ENCODE measurements around the gene IFNE. TPM values are rescaled to one million over a fixed set of nuclear protein-coding genes. Genes with fewer than 3 reads are reported as not detected.

Gene IFNE
- total and polyA plus RNA-seq, 7 donors, result not detected

GRCh38 chr9:21510806-21511205 lies 28.7 kb upstream of the IFNE start:
- Histone ChIP-seq H3K4me1 (peaks cover 0 to 3% (median 0%) of the 10 kb centered on the region in 4 donors), H3K27ac (no peak overlapping the region), H3K4me3 (no peak overlapping the region), H3K9me3 (no peaks in the 10 kb centered on the region), H3K27me3 (no peaks in the 10 kb centered on the region), H3K36me3 (no peaks in the 10 kb centered on the region)
- whole genome bisulfite sequencing, 2 donors, result 42 to 63% methylated on average over 1 of the region's 1 CpG
- TF ChIP-seq POLR2A (IDR thresholded peaks at IDR 0.05) (no peak), POLR2AphosphoS5 (IDR thresholded peaks at IDR 0.05) (no peak), CTCF (IDR thresholded peaks at IDR 0.05) (no peak), EP300 (IDR thresholded peaks at IDR 0.05) (no peak)
- intact Hi-C loops (cut with DNase I), result no loop called here
- no peak for DNase-seq

GRCh38 chr9:21507483-21507790 lies 25.3 kb upstream of the IFNE start:
- no peak for TF ChIP-seq CTCF (IDR thresholded peaks at IDR 0.05)
- no peak for TF ChIP-seq EP300 (IDR thresholded peaks at IDR 0.05)
- no peak for TF ChIP-seq POLR2AphosphoS5 (IDR thresholded peaks at IDR 0.05)
- TF ChIP-seq POLR2A (IDR thresholded peaks at IDR 0.05), result no peak
- Histone ChIP-seq H3K36me3 (no peaks in the 10 kb centered on the region), H3K27ac (no peak overlapping the region), H3K27me3 (no peaks in the 10 kb centered on the region), H3K4me3 (no peak overlapping the region), H3K4me1 (peaks cover 0 to 3% (median 0%) of the 10 kb centered on the region in 4 donors), H3K9me3 (no peaks in the 10 kb centered on the region)
- intact Hi-C loops (cut with DNase I), result no loop called here
- no peak for DNase-seq
- WGBS, 2 donors, result 86 to 89% methylated on average over 3 of the region's 3 CpGs

DNA sequence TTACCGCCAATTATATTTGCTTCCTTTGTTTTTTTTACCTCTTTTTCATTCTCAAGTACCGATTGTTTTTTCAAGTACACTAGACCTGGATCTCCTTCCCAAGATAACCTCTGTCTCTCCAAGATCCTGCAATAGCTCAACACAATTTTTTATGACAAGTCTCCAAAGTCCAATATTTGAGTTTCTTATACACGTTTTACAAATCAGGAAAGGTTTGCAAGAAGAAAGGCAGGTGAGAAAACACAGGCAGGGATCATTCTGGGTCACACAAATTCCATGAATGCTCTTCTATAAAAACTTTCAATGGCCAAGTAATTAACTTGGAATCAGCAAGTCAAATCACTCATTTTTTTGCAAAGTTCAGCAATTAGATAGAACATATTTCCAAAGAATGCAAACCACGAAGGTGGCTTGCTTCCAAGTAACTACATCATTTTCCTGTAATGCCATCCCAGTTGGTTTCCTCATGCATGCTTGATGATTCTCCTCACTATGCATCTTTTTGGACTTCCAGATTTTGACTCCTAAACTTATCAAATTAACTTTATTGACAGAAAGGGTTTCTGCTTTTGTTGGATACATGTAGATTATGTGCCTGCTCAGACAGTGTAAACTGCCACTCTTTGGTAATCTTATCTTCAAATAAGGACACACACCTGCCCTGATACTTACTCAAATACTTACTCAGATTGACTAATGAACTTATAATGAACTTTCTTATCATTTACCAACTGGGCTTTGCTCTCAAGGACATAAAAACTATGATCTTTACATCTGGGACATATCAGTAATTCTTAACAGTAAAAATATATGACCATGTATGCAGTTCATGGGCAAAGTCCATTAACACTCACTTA lies 24.7 kb upstream of the IFNE start:
- H3K9me3 ChIP-seq, result no peaks in the 10 kb centered on the region
- H3K27ac ChIP-seq, result no peak overlapping the region
- intact Hi-C loops (cut with DNase I), result no loop called here
- DNase-seq, result no peak
- no peaks in the 10 kb centered on the region for H3K27me3 ChIP-seq
- H3K36me3 ChIP-seq, result no peaks in the 10 kb centered on the region
- TF ChIP-seq POLR2A (IDR thresholded peaks at IDR 0.05) (no peak), EP300 (IDR thresholded peaks at IDR 0.05) (no peak), CTCF (IDR thresholded peaks at IDR 0.05) (no peak), POLR2AphosphoS5 (IDR thresholded peaks at IDR 0.05) (no peak)
- peaks cover 0 to 3% (median 0%) of the 10 kb centered on the region in 4 donors for H3K4me1 ChIP-seq
- no peak overlapping the region for H3K4me3 ChIP-seq
- WGBS, 2 donors, result 22 to 63% methylated on average over 4 of the region's 4 CpGs

GRCh38 chr9:21505425-21506179 lies 23.5 kb upstream of the IFNE start:
- Histone ChIP-seq H3K36me3 (no peaks in the 10 kb centered on the region), H3K4me3 (no peak overlapping the region), H3K27me3 (no peaks in the 10 kb centered on the region), H3K27ac (no peak overlapping the region), H3K4me1 (peaks cover 0 to 3% (median 0%) of the 10 kb centered on the region in 4 donors), H3K9me3 (no peaks in the 10 kb centered on the region)
- 66 to 76% methylated on average over 10 of the region's 10 CpGs for WGBS, 2 donors
- intact Hi-C loops (cut with DNase I), result no loop called here
- TF ChIP-seq POLR2AphosphoS5 (IDR thresholded peaks at IDR 0.05) (no peak), EP300 (IDR thresholded peaks at IDR 0.05) (no peak), POLR2A (IDR thresholded peaks at IDR 0.05) (no peak), CTCF (IDR thresholded peaks at IDR 0.05) (no peak)
- DNase-seq, result no peak

Data from sigmoid colon (tissue), 7 donors.